ENCODE measurements around the gene BICDL1.
A peak's percentile ranks its signal among the peaks of the same experiment; 100 is the strongest.
"Not testable (repeated sequence)": the region's sequence is repeated elsewhere in the genome, so short reads cannot be mapped to it uniquely, and the experiment has no call there.

BICDL1 gene

GRCh38 chr12:119988472-119989360 is at the start of gene BICDL1:
TSS of gene BICDL1 (plus strand) at chr12:119989236. CDS start at chr12:119989869, 633 bp downstream.
- DNase-seq: peak; percentile 99

- DNase-seq: no peak
Measured at GRCh38 chr12:119940897-119941296, 48.1 kb upstream of the BICDL1 start.

- no peak for DNase-seq
Measured at GRCh38 chr12:119942386-119942785, 46.6 kb upstream of the BICDL1 start.

GRCh38 chr12:119946213-119946612 is 42.8 kb upstream of the BICDL1 start:
- DNase-seq: no peak

- peak; percentile 82 for DNase-seq
Measured at GRCh38 chr12:119949145-119949544, 39.9 kb upstream of the BICDL1 start.

- DNase-seq: no peak
Measured at GRCh38 chr12:119949594-119949993, 39.4 kb upstream of the BICDL1 start.

GRCh38 chr12:119956047-119956446 is 33.0 kb upstream of the BICDL1 start:
- DNase-seq: no peak

- DNase-seq: no peak
Measured at GRCh38 chr12:119957135-119957534, 31.9 kb upstream of the BICDL1 start.

GRCh38 chr12:119959435-119959834 is 29.6 kb upstream of the BICDL1 start:
- DNase-seq: no peak

- DNase-seq: no peak
Measured at GRCh38 chr12:119964123-119964522, 24.9 kb upstream of the BICDL1 start.

GRCh38 chr12:119964929-119965328 is 24.1 kb upstream of the BICDL1 start:
- no peak for DNase-seq

GRCh38 chr12:119980242-119980641 is 8.8 kb upstream of the BICDL1 start:
- DNase-seq: no peak

GRCh38 chr12:119980702-119981101 is 8.3 kb upstream of the BICDL1 start:
- DNase-seq: not testable (repeated sequence)

GRCh38 chr12:119989361-119989730 is 310 bp downstream of the BICDL1 start:
- DNase-seq: peak; percentile 62

GRCh38 chr12:119989731-119990381 is 820 bp downstream of the BICDL1 start:
- DNase-seq: no peak

GRCh38 chr12:119990382-119990874 is 1.4 kb downstream of the BICDL1 start:
- no peak for DNase-seq

GRCh38 chr12:119992129-119992705 is 3.2 kb downstream of the BICDL1 start:
- no peak for DNase-seq

GRCh38 chr12:119994892-119995658 is 6.0 kb downstream of the BICDL1 start:
- DNase-seq: no peak

GRCh38 chr12:119996417-119996816 is 7.4 kb downstream of the BICDL1 start:
- DNase-seq: no peak

GRCh38 chr12:119998471-119999245 is 9.6 kb downstream of the BICDL1 start:
- no peak for DNase-seq

GRCh38 chr12:120000556-120000955 is 11.5 kb downstream of the BICDL1 start:
- no peak for DNase-seq

Data from NCI-H774 (cell line).